A549 treated with RU486 at 1 μM for 4 hours (cell line): ENCODE measurements around the gene HNRNPA0. TPM values are rescaled to one million over a fixed set of nuclear protein-coding genes. Genes with fewer than 3 reads are reported as not detected.

Source experiments
- total RNA-seq: library from RNA; stranded (reverse); fragments of 200-300 nt; extraction: Qiagen RNA extraction; gene quantifications from 5 replicates; pipeline ENCODE4 v1.2.3, GENCODE V29; 2022; ENCODE audit warnings: low read depth

HNRNPA0 gene
- total RNA-seq, result 42.1 to 55.8 TPM (median 53.1 TPM) in 5 replicates

GRCh38 chr5:137754188-137754960 is at the start of gene HNRNPA0:
TSS of gene HNRNPA0 (minus strand) at chr5:137754363. CDS start at chr5:137754066, 297 bp downstream.

GRCh38 chr5:137735555-137736284 is 18.4 kb downstream of the HNRNPA0 start, which contains the start of gene KLHL3:
TSS of gene KLHL3 (minus strand) at chr5:137736089. CDS start at chr5:137735646, 443 bp downstream.

Other genes starting within 250 kb of the HNRNPA0 start
- 0.14 to 0.39 TPM (median 0.18 TPM) in 5 replicates for gene KLHL3, start 18.3 kb downstream of the HNRNPA0 start, total RNA-seq
- not detected in 5 replicates for gene MYOT, start 113.5 kb upstream of the HNRNPA0 start, total RNA-seq
- not detected in 5 replicates for gene PKD2L2, start 135.1 kb upstream of the HNRNPA0 start, total RNA-seq